H1 (cell line): ENCODE data around the gene ULBP1. TPM values are rescaled to one million over a fixed set of nuclear protein-coding genes. Genes with fewer than 3 reads are reported as not detected.
"Not testable (repeated sequence)": the region's sequence is repeated elsewhere in the genome, so short reads cannot be mapped to it uniquely, and the experiment has no call there.

Experiments used
- CTCF ChIA-PET: fragments of 300-600 bp; sonication (Branson Sonifier 250); formaldehyde crosslinking; loops from one replicate; lab custom pipeline; 2021; ENCODE audit not compliant: partially characterized antibody; lab: Charles Lee
- POLR2A ChIA-PET: fragments of 300-600 bp; sonication (Branson Sonifier 250); formaldehyde crosslinking; loops from one replicate; lab custom pipeline; 2021; ENCODE audit warnings: inconsistent platforms; ENCODE audit not compliant: partially characterized antibody; lab: Charles Lee
- DNase-seq, 2 experiments: peaks; one replicate each; pipeline versions ENCODE4 v3.0.0 to v3.0.0-alpha.2; 2010 to 2022; ENCODE audit warnings: low spot score in 2 of 2, low read depth in 1 of 2, mixed read lengths in 1 of 2
- FAIRE-seq: peaks from 2 replicates; lab custom pipeline; 2011; peaks lifted over from hg19 to GRCh38; lab: Jason Lieb, UNC
- H2AFZ ChIP-seq: 2 replicates; pipeline ENCODE4 v1.8.1; 2012; ENCODE audit warnings: low read length, inconsistent platforms
- H2AK5ac ChIP-seq: 2 replicates; pipeline ENCODE4 v1.6.1; 2013; ENCODE audit warnings: low read depth, low read length
- H2BK120ac ChIP-seq: replicated peaks from 2 replicates; pipeline ENCODE3; 2013; ENCODE audit warnings: low read depth, low read length, inconsistent platforms
- H2BK12ac ChIP-seq: 2 replicates; pipeline ENCODE4 v1.6.1; 2013; ENCODE audit warnings: low read depth, low read length
- H2BK15ac ChIP-seq: 2 replicates; pipeline ENCODE4 v1.6.1; 2013; ENCODE audit warnings: low read length
- H2BK20ac ChIP-seq: 2 replicates; pipeline ENCODE4 v1.6.1; 2013; ENCODE audit warnings: low read length
- H2BK5ac ChIP-seq: 2 replicates; pipeline ENCODE4 v1.6.1; 2013; ENCODE audit warnings: low read depth, low read length
- H3K14ac ChIP-seq: 2 replicates; pipeline ENCODE4 v1.6.1; 2013; ENCODE audit warnings: inconsistent platforms; ENCODE audit not compliant: insufficient read length
- H3K18ac ChIP-seq: 2 replicates; pipeline ENCODE4 v1.6.1; 2013; ENCODE audit warnings: low read length; ENCODE audit errors: extremely low read depth
- H3K23ac ChIP-seq: 2 replicates; pipeline ENCODE4 v1.6.1; 2013; ENCODE audit warnings: inconsistent platforms; ENCODE audit not compliant: insufficient read length
- H3K23me2 ChIP-seq: 2 replicates; pipeline ENCODE4 v1.6.1; 2013; ENCODE audit warnings: low read depth, low read length
- H3K27ac ChIP-seq: 2 replicates; pipeline ENCODE4 v1.6.1; 2011; ENCODE audit warnings: low read depth, low read length, inconsistent platforms
- H3K27me3 ChIP-seq, 4 experiments: replicated peaks in 1 of 4; 1 replicate in 1 of 4; 2 replicates in 3 of 4; pipeline versions ENCODE4 v1.6.1 to v1.8.1; 2011 to 2013; ENCODE audit warnings: low read length in 3 of 4, mild to moderate bottlenecking in 3 of 4, inconsistent platforms in 2 of 4, mixed read lengths in 2 of 4, moderate library complexity in 1 of 4; ENCODE audit not compliant: control insufficient read depth in 3 of 4, insufficient read depth in 3 of 4; ENCODE audit errors: extremely low read depth in 1 of 4
- H3K36me3 ChIP-seq, 4 experiments: 2 replicates each; pipeline versions ENCODE4 v1.6.1 to v1.8.1; 2011 to 2013; ENCODE audit warnings: mild to moderate bottlenecking in 4 of 4, low read length in 3 of 4, moderate library complexity in 2 of 4, control low read depth in 1 of 4, inconsistent platforms in 1 of 4; ENCODE audit not compliant: insufficient read depth in 4 of 4, control insufficient read depth in 2 of 4
- H3K4ac ChIP-seq: replicated peaks from 2 replicates; pipeline ENCODE3; 2013; ENCODE audit warnings: low read length, low read depth, mixed read lengths, inconsistent platforms; ENCODE audit not compliant: insufficient read length
- H3K4me1 ChIP-seq, 4 experiments: replicated peaks in 1 of 4; 1 replicate in 1 of 4; 2 replicates in 3 of 4; pipeline versions ENCODE4 v1.6.1 to v1.8.1; 2011 to 2013; ENCODE audit warnings: low read length in 3 of 4, inconsistent platforms in 2 of 4, mixed read lengths in 1 of 4; ENCODE audit not compliant: insufficient read depth in 4 of 4, control insufficient read depth in 3 of 4
- H3K4me2 ChIP-seq, 2 experiments: 2 replicates each; pipeline versions ENCODE4 v1.6.1 to v1.8.1; 2011 to 2013; ENCODE audit warnings: low read depth in 2 of 2, low read length in 2 of 2, control low read depth in 1 of 2, inconsistent platforms in 1 of 2, mild to moderate bottlenecking in 1 of 2; ENCODE audit not compliant: insufficient read depth in 1 of 2
- H3K4me3 ChIP-seq, 4 experiments: fragments of 200-600, 300-600 bp in 1 of 4; sonication (generic), shearing (Covaris generic), sonication (Bioruptor Twin) in 1 of 4; 2 replicates each; pipeline versions ENCODE4 v1.5.1 to v1.8.1; 2011 to 2016; ENCODE audit warnings: low read length in 4 of 4, low read depth in 3 of 4, control low read depth in 2 of 4, inconsistent platforms in 2 of 4, mild to moderate bottlenecking in 2 of 4, mixed read lengths in 1 of 4, moderate library complexity in 1 of 4; ENCODE audit not compliant: insufficient read depth in 2 of 4; ENCODE audit errors: extremely low read depth in 1 of 4
- H3K56ac ChIP-seq: replicated peaks from 2 replicates; pipeline ENCODE3; 2013; ENCODE audit warnings: low read depth, mild to moderate bottlenecking, mixed read lengths, low read length, inconsistent platforms; ENCODE audit not compliant: insufficient read length
- H3K79me1 ChIP-seq: 2 replicates; pipeline ENCODE4 v1.6.1; 2013; ENCODE audit warnings: low read depth, low read length, control low read depth
- H3K79me2 ChIP-seq, 2 experiments: 2 replicates each; pipeline versions ENCODE4 v1.6.1 to v1.8.1; 2012 to 2013; ENCODE audit warnings: low read length in 2 of 2, mild to moderate bottlenecking in 2 of 2, inconsistent platforms in 1 of 2; ENCODE audit not compliant: insufficient read depth in 2 of 2, control insufficient read depth in 1 of 2
- H3K9ac ChIP-seq, 4 experiments: replicated peaks in 1 of 4; 1 replicate in 1 of 4; 2 replicates in 3 of 4; pipeline versions ENCODE4 v1.6.1 to v1.8.1; 2011 to 2013; ENCODE audit warnings: low read depth in 3 of 4, low read length in 3 of 4, control low read depth in 2 of 4, mild to moderate bottlenecking in 2 of 4, moderate library complexity in 2 of 4, inconsistent platforms in 1 of 4; ENCODE audit errors: extremely low read depth in 1 of 4
- H3K9me3 ChIP-seq, 2 experiments: 2 replicates each; pipeline versions ENCODE4 v1.6.1 to v1.8.1; 2012 to 2013; ENCODE audit warnings: mild to moderate bottlenecking in 2 of 2, moderate library complexity in 2 of 2, control low read depth in 1 of 2, inconsistent platforms in 1 of 2, low read depth in 1 of 2, low read length in 1 of 2, mixed read lengths in 1 of 2; ENCODE audit not compliant: insufficient read depth in 2 of 2
- H4K20me1 ChIP-seq, 2 experiments: replicated peaks in 1 of 2; 2 replicates each; pipeline versions ENCODE3 to v1.8.1; 2011 to 2013; ENCODE audit warnings: inconsistent platforms in 2 of 2, low read length in 2 of 2, mild to moderate bottlenecking in 1 of 2; ENCODE audit not compliant: insufficient read depth in 2 of 2, control insufficient read depth in 1 of 2
- H4K5ac ChIP-seq: 2 replicates; pipeline ENCODE4 v1.6.1; 2013; ENCODE audit warnings: low read length, low read depth, mixed read lengths, inconsistent platforms; ENCODE audit not compliant: insufficient read length
- H4K8ac ChIP-seq: 2 replicates; pipeline ENCODE4 v1.8.0; 2013; ENCODE audit warnings: mild to moderate bottlenecking, moderate library complexity, low read length, inconsistent platforms; ENCODE audit not compliant: insufficient read depth; ENCODE audit errors: extremely low read depth
- H4K91ac ChIP-seq: replicated peaks from 2 replicates; pipeline ENCODE3; 2013; ENCODE audit warnings: low read length, mixed read lengths, inconsistent platforms; ENCODE audit not compliant: insufficient read length
- WGBS, 2 experiments: shearing (Covaris generic) in 1 of 2; methylation state at CpG; one replicate each; pipeline versions ENCODE4 v1.1.6 to v1.1.7; 2013 to 2015; ENCODE audit warnings: low lambda C conversion rate in 2 of 2, mixed read lengths in 2 of 2, inconsistent platforms in 1 of 2, low coverage in 1 of 2, missing lambda C conversion rate in 1 of 2; ENCODE audit not compliant: insufficient replicate concordance in 2 of 2, insufficient coverage in 1 of 2, insufficient read length in 1 of 2; ENCODE audit errors: extremely low coverage in 1 of 2, missing lambda C conversion rate in 1 of 2; 5-methylcytosine and 5-hydroxymethylcytosine counted together
- polyA plus RNA-seq, 7 experiments: library from polyadenylated mRNA; depleted of rRNA in 3 of 7; stranded (reverse) in 5 of 7; unstranded in 2 of 7; fragments of >200 nt in 5 of 7; fragments of 200-250 nt in 2 of 7; gene quantifications; 1 replicate in 5 of 7; 2 replicates in 1 of 7; 4 replicates in 1 of 7; pipeline versions ENCODE4 v1.2.1 to v1.2.3, GENCODE V29; 2011 to 2013; ENCODE audit warnings: missing spikeins in 2 of 7, mixed read lengths in 2 of 7
- total RNA-seq: library from RNA; stranded (reverse); fragmentation: NEBNext Ultra II Directional; extraction: Animal tissue kit (Norgen Biotek cat#: 25700); gene quantifications from 2 replicates; pipeline ENCODE4 v1.2.1, GENCODE V29; 2021

Gene ULBP1
- total and polyA plus RNA-seq, 2 of the 8 experiments (the other 6 are each of a cell fraction or from before 2014, with no cell fraction given) = 0.32 to 0.60 TPM

GRCh38 chr6:150017186-150017521 is 53.4 kb downstream of the ULBP1 start:
- H3K27ac ChIP-seq, H2AFZ ChIP-seq, H4K5ac ChIP-seq, H2BK12ac ChIP-seq, H3K4me2 ChIP-seq, H3K9ac ChIP-seq, H2BK5ac ChIP-seq, H3K23me2 ChIP-seq, H3K18ac ChIP-seq, H3K4ac ChIP-seq, H3K36me3 ChIP-seq, H2BK120ac ChIP-seq, H3K79me1 ChIP-seq, H4K20me1 ChIP-seq, H4K8ac ChIP-seq, H3K56ac ChIP-seq, FAIRE-seq, H4K91ac ChIP-seq, DNase-seq, POLR2A ChIA-PET, H3K23ac ChIP-seq, H3K79me2 ChIP-seq, H2BK15ac ChIP-seq, H2AK5ac ChIP-seq, H3K4me1 ChIP-seq, H3K14ac ChIP-seq, H2BK20ac ChIP-seq, H3K9me3 ChIP-seq, H3K4me3 ChIP-seq: not testable (repeated sequence)
- CTCF ChIA-PET = interaction anchor here (0.7 to 2.3 kb wide), 33 partner anchors 8 to 378 kb away, joined by 3 to 15 read pairs (median 4); partner anchors contain the start of genes RAET1L and ULBP3
- H3K27me3 ChIP-seq = peaks cover 35 to 54% (median 42%) of the 10 kb centered on the region in 4 experiments
- 12% methylated on average over 5 of the region's 5 CpGs; no CpG with 5 or more reads in 1 of the 2 experiments for WGBS, 2 experiments
